Spleen (tissue), 7 donors: ENCODE results near the gene TSHZ3.

Experiments used
- CTCF ChIP-seq, 11 experiments: fragments of 200-600 bp in 7 of 11; fragments of 450-650 bp in 4 of 11; sonication (generic) in 4 of 11; IDR thresholded peaks in 8 of 11; conservative IDR thresholded peaks in 3 of 11; 1 replicate in 7 of 11; 2 replicates in 4 of 11; pipeline versions ENCODE4 v1.4.0 to v1.8.0; 2016 to 2021; ENCODE audit warnings: antibody characterized with exemption in 11 of 11, inconsistent platforms in 4 of 11, mild to moderate bottlenecking in 1 of 11
- POLR2A ChIP-seq, 3 donors: fragments of 450-650 bp; IDR thresholded peaks; one replicate each; pipeline ENCODE4 v1.5.1; 2017; ENCODE audit warnings: antibody characterized with exemption in 3 of 3, mild to moderate bottlenecking in 1 of 3
- donor health status: DM: no; HTN: no; CAD: no; lungs with moderate emphysema.
- donor health status: DM: no; HTN: no; CAD: no.
- donor health status: DM: no; HTN: no; CAD: no.

GRCh38 chr19:31386806-31387205, 37.6 kb upstream of the TSHZ3 start:
- TF ChIP-seq POLR2A (IDR thresholded peaks at IDR 0.05) (no peak), CTCF (IDR thresholded peaks at IDR 0.05 in 8 of 11, conservative IDR thresholded peaks at IDR 0.05 in 3 of 11) (no peak)
